HG02981 (cell line): ENCODE measurements around the gene PRR13.

Experiments
- ATAC-seq: cut with Tn5 transposase; IDR thresholded peaks from one replicate; pipeline ENCODE4 v1.9.1; 2021; ENCODE audit warnings: mild to moderate bottlenecking, moderate library complexity; ENCODE audit not compliant: unreplicated experiment

PRR13 gene

GRCh38 chr12:53492188-53492587 lies 50.7 kb downstream of the PRR13 start:
- ATAC-seq = no peak

DNA sequence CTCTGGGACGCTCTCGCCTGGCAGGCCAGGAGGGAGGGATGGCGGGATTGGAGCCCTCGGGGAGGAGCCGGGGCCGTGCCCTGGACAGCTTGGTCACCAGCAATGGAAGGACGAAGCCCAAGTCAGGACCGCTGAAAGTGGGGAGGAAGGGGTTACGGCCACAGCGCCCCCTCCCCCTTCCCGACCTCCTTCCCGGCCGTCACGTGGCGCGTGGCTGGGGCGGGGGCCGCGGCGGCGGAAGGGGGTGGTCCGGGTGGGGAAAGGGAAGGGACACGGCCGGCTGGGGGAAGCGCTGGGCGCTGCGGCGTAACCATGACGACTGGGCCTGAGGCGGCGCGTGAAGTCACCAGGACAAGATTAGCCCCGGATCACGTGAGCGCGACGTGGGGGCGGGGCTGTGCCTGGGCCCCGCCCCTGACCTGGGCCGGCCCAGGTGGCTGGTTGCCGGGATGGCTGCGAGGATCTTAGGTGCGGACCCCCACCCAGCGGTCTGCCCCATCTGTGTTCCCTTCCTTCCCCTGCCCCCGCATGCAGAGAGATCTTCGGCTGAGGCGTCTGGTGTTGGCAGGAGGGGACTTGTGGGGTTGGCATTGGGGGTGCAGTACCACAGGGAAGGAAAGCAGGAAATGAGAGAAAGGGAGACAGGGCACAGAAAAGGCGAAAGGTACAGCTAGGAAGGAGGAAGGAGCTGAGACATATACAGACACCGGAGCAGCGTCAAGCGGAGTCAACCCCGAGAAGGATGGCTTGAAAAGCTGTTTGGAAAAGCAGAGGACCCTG lies 51.5 kb downstream of the PRR13 start:
- ATAC-seq = peak; percentile 92

GRCh38 chr12:53493610-53494391 lies 52.3 kb downstream of the PRR13 start:
- ATAC-seq = no peak
